Subcutaneous adipose tissue (tissue), 4 donors: Measurements from ENCODE around the gene UBD. TPM values are rescaled to one million over a fixed set of nuclear protein-coding genes. Genes with fewer than 3 reads are reported as not detected.

Experiments used
- small RNA-seq: library from RNA; depleted of rRNA; stranded (forward); fragments of <200 nt; gene quantifications from one replicate; pipeline ENCODE3, GENCODE V24; 2016
- total RNA-seq, 4 donors: library from RNA; depleted of rRNA; stranded (reverse); fragments of >200 nt; gene quantifications; one replicate each; pipeline ENCODE4 v1.1.0, GENCODE V29; 2016
- TF ChIP-seq, protein P1 (sequence below): fragments of 450-650 bp; IDR thresholded peaks from one replicate; pipeline ENCODE4 v1.5.1; 2016; ENCODE audit warnings: low read depth, mild to moderate bottlenecking, control low read depth, antibody characterized with exemption, moderate library complexity

The UBD gene
- total RNA-seq, 4 donors from 2014 or later = 11.5 TPM; not detected in 3

DNA sequence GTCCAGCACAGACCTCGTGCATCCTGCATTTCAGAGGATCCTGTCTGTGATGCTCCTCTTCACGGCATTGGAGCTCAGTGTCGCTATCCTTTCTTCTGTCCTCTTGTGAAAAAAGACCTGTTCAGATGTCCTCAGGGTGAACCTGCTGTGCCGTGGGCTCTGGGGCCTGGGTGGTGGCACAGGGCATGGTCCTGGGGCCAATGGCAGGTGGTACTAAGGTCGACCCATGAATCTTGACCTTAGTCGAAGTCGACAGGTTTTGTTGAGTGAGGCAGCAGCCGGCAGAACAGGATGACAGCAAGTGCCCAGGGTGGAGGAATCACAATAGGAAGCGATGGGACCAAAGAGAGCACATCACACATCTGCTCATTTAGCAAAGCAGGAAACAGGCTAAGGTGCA is 49.8 kb downstream of the UBD start:
- TF ChIP-seq, protein P1, sequence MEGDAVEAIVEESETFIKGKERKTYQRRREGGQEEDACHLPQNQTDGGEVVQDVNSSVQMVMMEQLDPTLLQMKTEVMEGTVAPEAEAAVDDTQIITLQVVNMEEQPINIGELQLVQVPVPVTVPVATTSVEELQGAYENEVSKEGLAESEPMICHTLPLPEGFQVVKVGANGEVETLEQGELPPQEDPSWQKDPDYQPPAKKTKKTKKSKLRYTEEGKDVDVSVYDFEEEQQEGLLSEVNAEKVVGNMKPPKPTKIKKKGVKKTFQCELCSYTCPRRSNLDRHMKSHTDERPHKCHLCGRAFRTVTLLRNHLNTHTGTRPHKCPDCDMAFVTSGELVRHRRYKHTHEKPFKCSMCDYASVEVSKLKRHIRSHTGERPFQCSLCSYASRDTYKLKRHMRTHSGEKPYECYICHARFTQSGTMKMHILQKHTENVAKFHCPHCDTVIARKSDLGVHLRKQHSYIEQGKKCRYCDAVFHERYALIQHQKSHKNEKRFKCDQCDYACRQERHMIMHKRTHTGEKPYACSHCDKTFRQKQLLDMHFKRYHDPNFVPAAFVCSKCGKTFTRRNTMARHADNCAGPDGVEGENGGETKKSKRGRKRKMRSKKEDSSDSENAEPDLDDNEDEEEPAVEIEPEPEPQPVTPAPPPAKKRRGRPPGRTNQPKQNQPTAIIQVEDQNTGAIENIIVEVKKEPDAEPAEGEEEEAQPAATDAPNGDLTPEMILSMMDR = no peak

DNA sequence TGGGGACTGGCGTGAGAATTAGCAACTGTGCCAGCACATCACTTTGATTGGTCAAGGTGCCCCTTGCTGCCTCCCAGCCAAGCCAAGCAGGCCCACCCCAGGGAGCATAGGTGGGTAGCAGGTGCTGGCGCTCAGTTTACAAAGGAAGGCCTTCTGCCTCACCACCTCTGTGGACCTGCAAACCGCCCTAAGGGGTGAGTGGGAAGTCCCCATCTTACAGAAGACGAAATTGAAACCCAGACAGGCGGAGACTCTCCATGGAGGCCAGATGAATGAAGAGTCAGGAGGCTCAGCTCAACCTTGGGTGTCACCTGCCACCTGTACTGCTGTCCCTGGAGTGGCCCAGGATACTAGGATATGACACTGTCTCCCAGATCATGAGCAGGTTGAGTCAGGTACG is 50.3 kb downstream of the UBD start:
- TF ChIP-seq, protein P1 = no peak

DNA sequence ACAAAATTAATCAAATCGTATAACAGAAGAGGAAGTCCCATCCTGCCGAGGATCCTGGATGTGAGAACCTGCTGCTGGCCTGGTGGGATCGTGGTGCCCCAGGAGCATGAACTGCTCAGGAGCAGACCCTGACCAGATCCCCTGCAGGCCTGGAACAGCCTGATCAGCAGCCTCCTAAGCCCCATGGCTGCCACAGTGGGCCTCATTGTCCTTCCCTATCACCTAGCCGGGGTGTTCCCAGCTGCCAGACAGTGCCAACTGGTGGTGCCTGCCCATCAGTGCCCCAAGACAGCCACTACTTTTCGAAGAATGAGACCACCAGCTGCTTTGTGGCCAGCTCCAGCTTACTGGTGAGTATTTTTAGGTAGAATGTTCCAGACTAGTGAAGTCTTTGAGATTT is 52.2 kb downstream of the UBD start:
- TF ChIP-seq, protein P1 = no peak

- TF ChIP-seq, protein P1 = no peak
These were observed 53.0 kb downstream of the UBD start for GRCh38 chr6:29506446-29507067.

DNA sequence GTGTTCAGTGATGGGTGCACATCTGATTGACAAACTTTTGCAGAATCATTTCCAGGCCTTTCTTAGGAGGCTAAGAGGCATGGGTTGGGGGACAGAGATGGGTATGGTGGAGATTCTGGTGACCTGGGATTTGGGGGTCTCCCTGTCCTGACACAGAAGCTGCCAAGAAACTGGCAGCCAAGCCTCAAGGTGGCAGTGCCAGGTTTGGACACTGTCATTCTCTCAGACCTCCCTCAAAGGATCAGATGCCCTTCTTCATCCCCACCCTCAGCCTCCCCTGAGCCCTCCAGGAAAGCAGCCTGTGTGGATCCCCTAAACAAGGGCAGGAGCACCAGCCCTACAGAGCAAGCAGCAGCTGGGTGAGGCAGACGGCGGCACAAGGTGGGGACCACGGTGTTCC is 53.7 kb downstream of the UBD start:
- TF ChIP-seq, protein P1 = no peak

Small RNA genes lying within 50 kb of the gene (small RNA-seq; reads per million reads assigned to genes)
- gene SNORD32B = 2.1 reads per million, percentile 39 among the genes with 10 or more reads in this experiment
- not detected for gene TMEM183AP1

Other genes starting within 250 kb of the UBD start
- not detected for gene OR5V1, start 190.9 kb downstream of the UBD start, total RNA-seq
- gene OR12D3, start 184.4 kb downstream of the UBD start, total RNA-seq = not detected
- gene OR12D2, start 164.1 kb downstream of the UBD start, total RNA-seq = not detected
- gene OR12D1, start 144.8 kb downstream of the UBD start, total RNA-seq = not detected
- gene OR10C1, start 120.4 kb downstream of the UBD start, total RNA-seq = not detected
- not detected for gene OR11A1, start 102.7 kb downstream of the UBD start, total RNA-seq
- not detected for gene OR2H1, start 102.6 kb downstream of the UBD start, total RNA-seq
- gene MAS1L, start 71.8 kb downstream of the UBD start, total RNA-seq = not detected
- gene OR2H2, start 25.4 kb upstream of the UBD start, total RNA-seq = not detected
- 10 to 100 TPM; 20.6 to 31.0 (median 25.0) TPM for gene GABBR1, start 73.5 kb upstream of the UBD start, total RNA-seq
- not detected for gene MOG, start 97.4 kb upstream of the UBD start, total RNA-seq
- 1 to 10 TPM in 1 of 4 donors, not detected in 3; 1.0 TPM for gene ZFP57, start 121.4 kb upstream of the UBD start, total RNA-seq
- 100 to 1,000 TPM in 1 of 4 donors, 10 to 100 TPM in 3; 27.6 to 122 (median 85.8) TPM for gene HLA-F, start 163.7 kb upstream of the UBD start, total RNA-seq